DOHH2 (cell line): ENCODE measurements around the gene PNPO.

ENCODE experiments used
- H3F3A ChIP-seq: fragments of 200-600 bp; sonication (generic), shearing (Covaris generic); 2 replicates; pipeline ENCODE4 v1.6.0; 2016; ENCODE audit warnings: antibody characterized with exemption, mild to moderate bottlenecking; ENCODE audit not compliant: control insufficient read depth, insufficient read depth
- H3K27ac ChIP-seq: fragments of 200-600 bp; sonication (generic); 2 replicates; pipeline ENCODE4 v1.5.1; 2014; ENCODE audit warnings: low read depth, mild to moderate bottlenecking, low read length, moderate library complexity
- H3K27me3 ChIP-seq: fragments of 200-600 bp; sonication (generic); 2 replicates; pipeline ENCODE4 v1.6.1; 2014; ENCODE audit warnings: mild to moderate bottlenecking, low read length, mixed read lengths; ENCODE audit not compliant: control insufficient read depth
- H3K36me3 ChIP-seq: fragments of 200-600 bp; sonication (generic); 2 replicates; pipeline ENCODE4 v1.6.1; 2014; ENCODE audit warnings: mild to moderate bottlenecking, low read length, moderate library complexity, mixed read lengths; ENCODE audit not compliant: control insufficient read depth
- H3K4me1 ChIP-seq: fragments of 200-600 bp; sonication (generic); 2 replicates; pipeline ENCODE4 v1.6.1; 2014; ENCODE audit warnings: mild to moderate bottlenecking, low read length, mixed read lengths; ENCODE audit not compliant: control insufficient read depth
- H3K4me2 ChIP-seq: fragments of 200-600 bp; sonication (generic); 2 replicates; pipeline ENCODE4 v1.6.0; 2014; ENCODE audit warnings: mild to moderate bottlenecking, low read length, moderate library complexity
- H3K4me3 ChIP-seq: fragments of 200-600 bp; sonication (generic); 2 replicates; pipeline ENCODE4 v1.5.1; 2014; ENCODE audit warnings: mild to moderate bottlenecking, low read length, mixed read lengths
- H3K79me2 ChIP-seq: fragments of 200-600 bp; sonication (generic); 2 replicates; pipeline ENCODE4 v1.6.1; 2014; ENCODE audit warnings: mild to moderate bottlenecking, low read length, mixed read lengths; ENCODE audit not compliant: control insufficient read depth
- H3K9me2 ChIP-seq: fragments of 200-600 bp; sonication (generic); replicated peaks from 2 replicates; pipeline ENCODE4 v1.6.1; 2014; ENCODE audit warnings: mild to moderate bottlenecking, low read length, mixed read lengths; ENCODE audit not compliant: control insufficient read depth
- H3K9me3 ChIP-seq: fragments of 200-600 bp; sonication (generic); 2 replicates; pipeline ENCODE4 v1.6.1; 2014; ENCODE audit warnings: antibody characterized with exemption, low read length, mixed read lengths; ENCODE audit not compliant: control insufficient read depth, insufficient read depth
- H4K20me1 ChIP-seq: fragments of 200-600 bp; sonication (generic); 2 replicates; pipeline ENCODE4 v1.6.0; 2014; ENCODE audit warnings: low read depth, mild to moderate bottlenecking, antibody characterized with exemption, low read length, moderate library complexity; ENCODE audit not compliant: control insufficient read depth, insufficient read depth
- CTCF ChIP-seq: fragments of 200-600 bp; sonication (generic); IDR thresholded peaks from one replicate; pipeline ENCODE4 v1.5.1; 2014; ENCODE audit warnings: antibody characterized with exemption, mild to moderate bottlenecking, low read depth, low read length; ENCODE audit not compliant: poor library complexity, severe bottlenecking
- EZH2phosphoT487 ChIP-seq: fragments of 200-600 bp; sonication (generic); IDR thresholded peaks from 2 replicates; pipeline ENCODE4 v1.6.1; 2017; ENCODE audit warnings: borderline replicate concordance, mild to moderate bottlenecking, antibody characterized with exemption, low read length, moderate library complexity, mixed read lengths

The PNPO gene

GRCh38 chr17:47935961-47936360 is 5.4 kb upstream of the PNPO start:
- TF ChIP-seq EZH2phosphoT487 (no peak), CTCF (no peak)
- H3K27me3 ChIP-seq, result no peaks in the 10 kb centered on the region
- no peaks in the 10 kb centered on the region for H3K9me3 ChIP-seq
- no peaks in the 10 kb centered on the region for H3F3A ChIP-seq
- no peaks in the 10 kb centered on the region for H4K20me1 ChIP-seq
- no peaks in the 10 kb centered on the region for H3K79me2 ChIP-seq
- no peak overlapping the region for H3K27ac ChIP-seq
- no peaks in the 10 kb centered on the region for H3K9me2 ChIP-seq
- H3K4me1 ChIP-seq, result peaks cover 20% of the 10 kb centered on the region
- no peak overlapping the region for H3K4me2 ChIP-seq
- H3K4me3 ChIP-seq, result no peak overlapping the region
- no peaks in the 10 kb centered on the region for H3K36me3 ChIP-seq

GRCh38 chr17:47937941-47938340 is 3.4 kb upstream of the PNPO start:
- Histone ChIP-seq H3K79me2 (peaks cover 14% of the 10 kb centered on the region), H3K27ac (no peak overlapping the region), H3K36me3 (no peaks in the 10 kb centered on the region), H3K4me2 (peak overlapping the region; percentile 40; the same call in 1 of the 2 replicates), H3K27me3 (no peaks in the 10 kb centered on the region), H3K9me3 (no peaks in the 10 kb centered on the region), H4K20me1 (no peaks in the 10 kb centered on the region), H3K4me1 (peaks cover 33% of the 10 kb centered on the region), H3F3A (no peaks in the 10 kb centered on the region), H3K4me3 (no peak overlapping the region), H3K9me2 (no peaks in the 10 kb centered on the region)
- no peak for TF ChIP-seq CTCF
- TF ChIP-seq EZH2phosphoT487, result no peak

- H4K20me1 ChIP-seq, result no peaks in the 10 kb centered on the region
- H3K36me3 ChIP-seq, result peaks cover 31% of the 10 kb centered on the region
- H3K79me2 ChIP-seq, result peaks cover 23% of the 10 kb centered on the region
- no peaks in the 10 kb centered on the region for H3F3A ChIP-seq
- TF ChIP-seq EZH2phosphoT487 (no peak), CTCF (no peak)
- peak overlapping the region; percentile 98 for H3K4me2 ChIP-seq
- peaks cover 51% of the 10 kb centered on the region for H3K4me1 ChIP-seq
- H3K27ac ChIP-seq, result peak overlapping the region; percentile 45; the same call in 1 of the 2 replicates
- no peaks in the 10 kb centered on the region for H3K27me3 ChIP-seq
- peak overlapping the region; percentile 88 for H3K4me3 ChIP-seq
- no peaks in the 10 kb centered on the region for H3K9me2 ChIP-seq
- no peaks in the 10 kb centered on the region for H3K9me3 ChIP-seq
Observed at GRCh38 chr17:47942096-47942510, 732 bp downstream of the PNPO start.
